GM18951 (cell line): ENCODE data around the gene MEG3.

Experiments
- POLR2A ChIP-seq: IDR thresholded peaks from 4 replicates; pipeline ENCODE4 v1.6.1; 2011; ENCODE audit warnings: mild to moderate bottlenecking; ENCODE audit not compliant: insufficient read length, insufficient read depth; ENCODE audit errors: extremely low read depth
- in situ Hi-C: fragments of 300-500 bp; cut with MboI; formaldehyde crosslinking; loops from one replicate; pipeline ENCODE4 v1.12.0; 2022; ENCODE audit warnings: low sequenced_read_pairs, mixed read lengths, inconsistent platforms; ENCODE audit not compliant: unreplicated experiment

MEG3 gene

GRCh38 chr14:100866666-100867630 is 41.0 kb downstream of the MEG3 start:
- in situ Hi-C loops: no loop called here
- TF ChIP-seq POLR2A: no peak

- in situ Hi-C loops: no loop called here
- TF ChIP-seq POLR2A: no peak
Measured at GRCh38 chr14:100867631-100868315, 41.9 kb downstream of the MEG3 start.

GRCh38 chr14:100868621-100869370 is 42.9 kb downstream of the MEG3 start:
- in situ Hi-C loops: no loop called here

GRCh38 chr14:100871234-100872186 is 45.6 kb downstream of the MEG3 start:
- TF ChIP-seq POLR2A: no peak
- in situ Hi-C loops: no loop called here

More at GRCh38 chr14:100868621-100869370, 42.9 kb downstream of the MEG3 start:
- TF ChIP-seq POLR2A: no peak

GRCh38 chr14:100872259-100873095 is 46.6 kb downstream of the MEG3 start:
- in situ Hi-C loops: no loop called here

GRCh38 chr14:100873096-100873482 is 47.2 kb downstream of the MEG3 start:
- in situ Hi-C loops: no loop called here
- TF ChIP-seq POLR2A: no peak

More at GRCh38 chr14:100872259-100873095, 46.6 kb downstream of the MEG3 start:
- TF ChIP-seq POLR2A: no peak

- no peak for TF ChIP-seq POLR2A
- in situ Hi-C loops: no loop called here
Measured at GRCh38 chr14:100874051-100874410, 48.1 kb downstream of the MEG3 start.

GRCh38 chr14:100874411-100875091 is 48.6 kb downstream of the MEG3 start:
- no peak for TF ChIP-seq POLR2A
- in situ Hi-C loops: no loop called here

- in situ Hi-C loops: no loop called here
- no peak for TF ChIP-seq POLR2A
Measured at GRCh38 chr14:100875126-100875525, 49.2 kb downstream of the MEG3 start.

- no peak for TF ChIP-seq POLR2A
- in situ Hi-C loops: no loop called here
Measured at GRCh38 chr14:100875861-100876590, 50.1 kb downstream of the MEG3 start.
